ENCODE data around the gene CDADC1.

Gene CDADC1

GRCh38 chr13:49221590-49221965 is 26.1 kb upstream of the CDADC1 start:
- peaks cover 9% of the 10 kb centered on the region for H3K4me1 Mint-ChIP-seq
- no peaks in the 10 kb centered on the region for H3K9me3 Mint-ChIP-seq
- no peak overlapping the region for H3K27ac Mint-ChIP-seq
- H3K4me3 Mint-ChIP-seq = peak overlapping the region; percentile 74
- peaks cover 4% of the 10 kb centered on the region for H3K36me3 Mint-ChIP-seq
- H3K27me3 Mint-ChIP-seq = peaks cover 40% of the 10 kb centered on the region

DNA sequence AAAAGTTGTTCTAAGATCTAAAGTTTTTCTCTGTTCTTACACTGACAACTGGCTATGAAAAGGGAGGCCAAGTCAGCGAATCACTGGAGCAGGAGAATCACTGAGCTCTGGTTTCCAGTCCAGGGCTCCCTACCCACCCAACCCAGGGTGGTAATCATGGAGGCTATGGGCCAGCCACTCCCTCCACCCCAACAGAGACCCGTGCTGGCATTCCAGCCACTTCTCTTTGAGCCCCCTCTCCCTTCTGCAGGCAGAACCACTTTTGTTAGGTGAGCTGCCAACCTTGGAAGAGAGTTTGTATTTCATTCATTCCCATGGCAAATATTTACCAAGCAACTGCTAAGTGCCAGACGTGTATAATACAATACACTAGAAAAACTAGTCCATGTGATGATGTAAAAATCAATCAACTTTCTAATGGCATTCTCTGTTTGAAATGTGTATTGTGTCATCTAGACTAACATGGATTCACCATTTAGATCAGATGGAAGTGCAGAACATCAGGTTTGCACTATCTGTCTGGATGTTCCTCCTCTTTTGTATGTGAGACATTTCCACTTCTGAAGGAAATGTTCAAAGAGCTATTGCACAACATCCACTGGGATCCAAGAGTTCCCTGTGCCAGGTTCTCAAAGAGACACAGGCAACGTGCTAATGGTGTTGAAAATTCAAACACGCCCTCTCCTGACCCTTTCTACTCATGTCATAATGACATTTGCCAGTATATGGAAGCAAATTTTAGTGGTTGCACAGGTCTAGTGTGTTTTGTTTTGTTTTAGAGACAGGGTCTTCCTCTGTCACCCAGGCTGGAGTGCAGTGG is 22.3 kb upstream of the CDADC1 start:
- H3K36me3 Mint-ChIP-seq = no peaks in the 10 kb centered on the region
- H3K27ac Mint-ChIP-seq = no peak overlapping the region
- no peak overlapping the region for H3K4me3 Mint-ChIP-seq
- no peaks in the 10 kb centered on the region for H3K9me3 Mint-ChIP-seq
- H3K27me3 Mint-ChIP-seq = peaks cover 16% of the 10 kb centered on the region
- H3K4me1 Mint-ChIP-seq = peaks cover 8% of the 10 kb centered on the region

GRCh38 chr13:49226613-49227012 is 21.1 kb upstream of the CDADC1 start:
- Mint-ChIP-seq H3K36me3 (no peaks in the 10 kb centered on the region), H3K27ac (no peak overlapping the region), H3K4me3 (no peak overlapping the region), H3K9me3 (no peaks in the 10 kb centered on the region), H3K4me1 (peaks cover 5% of the 10 kb centered on the region), H3K27me3 (peaks cover 11% of the 10 kb centered on the region)

DNA sequence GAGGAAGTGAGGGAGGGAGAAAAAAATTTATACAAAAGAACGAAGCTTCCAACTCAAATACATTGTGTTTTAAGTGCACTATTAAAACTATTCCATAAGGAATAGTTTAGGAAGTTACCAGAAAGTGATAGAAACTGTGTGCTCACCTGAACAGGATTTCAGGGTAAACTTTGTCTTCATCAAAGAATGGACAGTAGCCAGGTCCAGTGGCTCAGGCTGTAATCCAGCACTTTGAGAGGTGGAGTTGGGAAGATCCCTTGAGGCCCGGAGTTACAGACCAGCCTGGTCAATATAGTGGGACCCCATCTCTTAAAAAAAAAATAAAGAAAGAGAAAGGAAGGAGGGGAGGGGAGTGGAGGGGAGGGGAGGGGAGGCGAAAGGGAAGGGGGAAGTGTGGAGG is 13.0 kb upstream of the CDADC1 start:
- Mint-ChIP-seq H3K4me1 (no peaks in the 10 kb centered on the region), H3K9me3 (no peaks in the 10 kb centered on the region), H3K27ac (no peak overlapping the region), H3K36me3 (no peaks in the 10 kb centered on the region), H3K4me3 (no peak overlapping the region), H3K27me3 (no peaks in the 10 kb centered on the region)

DNA sequence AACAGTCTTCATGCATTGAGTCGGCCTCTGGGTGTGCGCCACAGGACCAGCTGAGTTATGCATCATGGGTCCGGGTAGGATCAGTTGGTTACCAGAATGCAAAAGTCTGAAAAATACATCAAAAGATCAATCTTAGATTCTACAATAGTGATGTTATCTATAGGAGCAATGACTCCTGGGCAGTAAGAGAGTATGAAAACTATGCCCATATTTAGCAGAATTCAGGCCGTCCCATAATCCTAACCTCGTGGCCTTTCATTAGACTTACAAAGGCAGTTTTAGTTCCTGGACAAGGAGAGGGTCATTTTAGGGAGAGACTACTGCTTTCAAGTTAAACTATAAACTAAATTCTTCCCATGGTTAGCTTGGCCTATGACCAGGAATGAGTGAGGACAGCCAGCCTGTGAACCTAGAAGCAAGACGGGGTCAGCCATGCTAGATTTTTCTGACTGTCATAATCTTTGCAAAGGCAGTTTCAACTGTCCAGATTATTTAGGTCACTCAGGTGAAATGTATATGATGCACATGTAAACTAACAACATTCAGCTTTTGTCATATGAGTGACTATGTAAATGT is 11.8 kb upstream of the CDADC1 start:
- no peak overlapping the region for H3K4me3 Mint-ChIP-seq
- H3K36me3 Mint-ChIP-seq = no peaks in the 10 kb centered on the region
- no peak overlapping the region for H3K27ac Mint-ChIP-seq
- no peaks in the 10 kb centered on the region for H3K9me3 Mint-ChIP-seq
- H3K27me3 Mint-ChIP-seq = no peaks in the 10 kb centered on the region
- no peaks in the 10 kb centered on the region for H3K4me1 Mint-ChIP-seq

DNA sequence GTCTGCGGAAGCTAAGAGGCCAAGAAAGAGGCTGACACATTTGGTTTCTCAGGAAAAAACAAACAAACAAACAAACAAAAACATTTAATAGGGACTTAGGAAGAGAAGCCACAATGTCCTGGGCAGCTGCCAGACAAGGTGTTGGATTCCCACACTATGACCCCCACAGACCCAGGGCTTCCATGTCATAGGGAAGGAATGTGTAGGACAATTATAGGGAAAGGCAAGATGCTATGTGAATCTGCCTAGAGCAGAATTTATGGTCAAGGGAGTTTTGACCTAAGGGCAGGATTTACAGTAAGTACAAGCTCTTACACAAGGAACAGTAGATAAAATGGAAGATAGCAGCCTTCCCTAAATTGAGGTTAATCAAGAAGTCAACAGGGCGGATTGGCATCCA is 9.1 kb upstream of the CDADC1 start:
- no peak overlapping the region for H3K27ac Mint-ChIP-seq
- H3K4me1 Mint-ChIP-seq = no peaks in the 10 kb centered on the region
- no peak overlapping the region for H3K4me3 Mint-ChIP-seq
- no peaks in the 10 kb centered on the region for H3K36me3 Mint-ChIP-seq
- H3K27me3 Mint-ChIP-seq = no peaks in the 10 kb centered on the region
- no peaks in the 10 kb centered on the region for H3K9me3 Mint-ChIP-seq

DNA sequence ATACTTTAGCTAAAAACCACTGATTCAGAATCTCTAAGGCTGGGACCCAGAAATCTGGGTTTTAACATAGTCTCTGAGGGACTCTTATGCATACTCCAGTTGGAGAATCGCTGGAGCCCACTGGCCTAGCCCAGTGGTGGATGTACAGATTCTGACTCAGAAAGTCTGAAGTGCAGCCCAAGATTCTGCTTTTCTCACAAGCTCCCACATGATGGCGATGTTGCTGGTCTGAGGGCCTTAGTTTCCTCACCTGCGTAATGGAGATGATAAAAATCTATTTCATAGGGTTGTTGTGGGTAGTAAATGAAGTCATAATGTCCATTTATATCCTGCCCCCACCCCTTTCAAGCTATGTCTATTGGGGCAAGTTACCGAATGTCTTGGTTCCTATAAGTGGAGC is 7.7 kb upstream of the CDADC1 start:
- Mint-ChIP-seq H3K9me3 (no peaks in the 10 kb centered on the region), H3K27ac (no peak overlapping the region), H3K27me3 (no peaks in the 10 kb centered on the region)

GRCh38 chr13:49241296-49241695 is 6.4 kb upstream of the CDADC1 start:
- H3K27ac Mint-ChIP-seq = no peak overlapping the region

More for the DNA sequence above, 7.7 kb upstream of the CDADC1 start:
- H3K36me3 Mint-ChIP-seq = no peaks in the 10 kb centered on the region
- no peak overlapping the region for H3K4me3 Mint-ChIP-seq
- no peaks in the 10 kb centered on the region for H3K4me1 Mint-ChIP-seq

GRCh38 chr13:49245101-49245500 is 2.6 kb upstream of the CDADC1 start:
- Mint-ChIP-seq H3K27ac (no peak overlapping the region), H3K27me3 (no peaks in the 10 kb centered on the region), H3K4me1 (peaks cover 31% of the 10 kb centered on the region), H3K36me3 (no peaks in the 10 kb centered on the region), H3K9me3 (no peaks in the 10 kb centered on the region), H3K4me3 (no peak overlapping the region)

More at GRCh38 chr13:49241296-49241695, 6.4 kb upstream of the CDADC1 start:
- no peaks in the 10 kb centered on the region for H3K9me3 Mint-ChIP-seq
- no peak overlapping the region for H3K4me3 Mint-ChIP-seq
- H3K4me1 Mint-ChIP-seq = no peaks in the 10 kb centered on the region
- no peaks in the 10 kb centered on the region for H3K27me3 Mint-ChIP-seq
- H3K36me3 Mint-ChIP-seq = no peaks in the 10 kb centered on the region

- peak overlapping the region; percentile 96 for H3K27ac Mint-ChIP-seq
- no peaks in the 10 kb centered on the region for H3K27me3 Mint-ChIP-seq
- H3K9me3 Mint-ChIP-seq = no peaks in the 10 kb centered on the region
- H3K36me3 Mint-ChIP-seq = no peaks in the 10 kb centered on the region
- H3K4me1 Mint-ChIP-seq = peaks cover 43% of the 10 kb centered on the region
- H3K4me3 Mint-ChIP-seq = peak overlapping the region; percentile 99
Measured at GRCh38 chr13:49246850-49247642, 679 bp upstream of the CDADC1 start.

DNA sequence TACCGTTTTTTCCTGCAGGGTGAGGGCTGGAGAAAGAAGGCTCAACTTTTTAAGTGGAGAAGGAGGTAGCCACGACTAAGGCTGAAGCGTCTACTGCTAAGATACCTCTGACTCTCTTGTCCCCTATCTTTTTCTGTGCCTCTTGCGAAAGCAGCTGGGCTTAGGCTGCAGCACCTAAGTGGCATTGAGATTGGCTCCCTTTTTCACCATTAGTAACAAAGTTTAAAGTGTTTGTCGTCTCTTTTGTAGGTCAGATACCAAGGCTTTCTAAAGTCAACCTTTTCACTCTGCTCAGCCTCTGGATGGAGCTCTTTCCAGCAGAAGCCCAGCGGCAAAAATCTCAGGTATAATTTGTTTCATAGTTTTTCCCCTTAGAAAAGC is 887 bp downstream of the CDADC1 start:
- peak overlapping the region; percentile 96 for H3K27ac Mint-ChIP-seq

GRCh38 chr13:49251326-49251725 is 3.6 kb downstream of the CDADC1 start:
- no peak overlapping the region for H3K4me3 Mint-ChIP-seq

More for the DNA sequence above, 887 bp downstream of the CDADC1 start:
- Mint-ChIP-seq H3K4me1 (peaks cover 55% of the 10 kb centered on the region), H3K36me3 (no peaks in the 10 kb centered on the region), H3K9me3 (no peaks in the 10 kb centered on the region), H3K4me3 (peak overlapping the region; percentile 99), H3K27me3 (no peaks in the 10 kb centered on the region)

GRCh38 chr13:49253310-49253709 is 5.6 kb downstream of the CDADC1 start:
- no peak overlapping the region for H3K4me3 Mint-ChIP-seq
- peak overlapping the region; percentile 79 for H3K27ac Mint-ChIP-seq
- H3K4me1 Mint-ChIP-seq = peaks cover 80% of the 10 kb centered on the region

More at GRCh38 chr13:49251326-49251725, 3.6 kb downstream of the CDADC1 start:
- H3K9me3 Mint-ChIP-seq = no peaks in the 10 kb centered on the region
- no peaks in the 10 kb centered on the region for H3K27me3 Mint-ChIP-seq
- peaks cover 3% of the 10 kb centered on the region for H3K36me3 Mint-ChIP-seq
- H3K4me1 Mint-ChIP-seq = peaks cover 74% of the 10 kb centered on the region
- H3K27ac Mint-ChIP-seq = no peak overlapping the region

DNA sequence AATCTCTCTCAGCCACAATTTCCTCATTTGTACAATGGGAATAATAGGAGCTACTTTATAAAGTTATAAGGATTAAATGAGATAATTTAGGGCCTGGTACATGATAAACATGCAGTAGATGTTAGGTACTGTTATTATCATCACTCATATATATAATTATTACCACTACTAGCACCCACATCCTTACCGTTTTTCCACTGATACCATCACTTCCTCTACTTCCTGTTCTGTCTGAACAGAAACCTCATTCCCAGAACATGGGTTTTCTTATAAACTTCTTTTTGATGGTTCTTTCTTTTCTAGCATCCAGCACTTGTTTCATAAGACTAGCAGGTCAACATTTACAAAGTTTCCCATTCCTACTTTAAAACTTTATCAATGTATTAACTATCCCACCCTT is 6.3 kb downstream of the CDADC1 start:
- Mint-ChIP-seq H3K4me3 (no peak overlapping the region), H3K27ac (no peak overlapping the region), H3K9me3 (no peaks in the 10 kb centered on the region), H3K36me3 (peaks cover 6% of the 10 kb centered on the region), H3K4me1 (peaks cover 78% of the 10 kb centered on the region), H3K27me3 (no peaks in the 10 kb centered on the region)

More at GRCh38 chr13:49253310-49253709, 5.6 kb downstream of the CDADC1 start:
- H3K9me3 Mint-ChIP-seq = no peaks in the 10 kb centered on the region
- no peaks in the 10 kb centered on the region for H3K27me3 Mint-ChIP-seq
- H3K36me3 Mint-ChIP-seq = peaks cover 6% of the 10 kb centered on the region

GRCh38 chr13:49256841-49257240 is 9.1 kb downstream of the CDADC1 start:
- H3K27me3 Mint-ChIP-seq = no peaks in the 10 kb centered on the region
- peak overlapping the region; percentile 19 for H3K4me3 Mint-ChIP-seq
- H3K27ac Mint-ChIP-seq = peak overlapping the region; percentile 61
- H3K9me3 Mint-ChIP-seq = no peaks in the 10 kb centered on the region
- peaks cover 57% of the 10 kb centered on the region for H3K4me1 Mint-ChIP-seq
- peaks cover 11% of the 10 kb centered on the region for H3K36me3 Mint-ChIP-seq
